SK-N-MC (cell line): ENCODE results near the gene SUGT1.

Experiments used
- EZH2 ChIP-seq: fragments of 200-600 bp; sonication (generic); IDR thresholded peaks from one replicate; pipeline ENCODE4 v1.6.1; 2017; ENCODE audit warnings: antibody characterized with exemption
- FOXP2 ChIP-seq: optimal IDR thresholded peaks from 2 replicates; pipeline ENCODE3; 2011; ENCODE audit warnings: mild to moderate bottlenecking, moderate library complexity; ENCODE audit not compliant: insufficient read depth; ENCODE audit errors: extremely low read length, control extremely low read depth
- POLR2AphosphoS5 ChIP-seq: IDR thresholded peaks from 2 replicates; pipeline ENCODE4 v1.6.1; 2012; ENCODE audit warnings: mild to moderate bottlenecking, low read depth, low read length, borderline replicate concordance

DNA sequence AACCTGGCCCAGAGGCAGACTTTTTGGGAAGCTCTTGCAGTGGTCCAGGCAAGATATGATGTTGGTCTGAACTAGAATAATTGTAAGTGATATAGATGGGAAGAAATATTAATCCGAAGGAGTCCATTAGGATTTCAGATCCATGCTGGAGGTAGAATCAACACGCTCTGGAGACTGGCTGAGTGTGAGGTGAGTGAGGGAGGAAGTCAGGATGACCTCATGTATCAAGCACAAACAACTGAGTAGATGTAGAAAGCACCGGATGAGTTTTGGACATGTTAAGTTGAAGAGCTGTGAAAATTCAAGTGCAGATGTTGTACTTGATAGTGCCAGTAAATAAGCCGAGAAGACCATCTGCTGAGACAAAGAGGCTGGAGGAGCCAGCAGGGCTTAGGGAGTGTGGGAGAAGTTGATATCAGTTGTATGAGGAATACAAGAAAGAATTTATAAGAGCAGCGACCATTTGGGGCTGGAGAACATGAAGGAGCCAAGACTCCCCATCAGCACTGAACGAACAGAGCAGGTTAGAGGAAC is 92.3 kb downstream of the SUGT1 start:
- TF ChIP-seq POLR2AphosphoS5 (no peak), EZH2 (no peak), FOXP2 (no peak)
